MCF 10A (cell line): Measurements from ENCODE around the gene IL16. TPM values are rescaled to one million over a fixed set of nuclear protein-coding genes. Genes with fewer than 3 reads are reported as not detected.

Experiments
- BruUV-seq: library from RNA; stranded (reverse); fragments of 400-500 nt; replicated peaks from 2 replicates; lab custom pipeline; 2021; lab: Mats Ljungman, UMichigan
- CTCF ChIA-PET: fragments of 300-600 bp; sonication (Branson Sonifier 250); formaldehyde crosslinking; extraction: SDS; loops from one replicate; lab custom pipeline; 2021; ENCODE audit warnings: antibody characterized with exemption, inconsistent platforms; lab: Yijun Ruan, JAX
- POLR2A ChIA-PET: fragments of 300-600, 350-650 bp; sonication (Branson Sonifier 250); formaldehyde crosslinking; extraction: SDS; loops from one replicate; lab custom pipeline; 2020; ENCODE audit warnings: antibody characterized with exemption, inconsistent platforms; lab: Yijun Ruan, JAX
- DNase-seq: peaks from one replicate; pipeline ENCODE4 v3.0.0-alpha.2; 2018; ENCODE audit not compliant: unreplicated experiment
- H3K27ac Mint-ChIP-seq: one replicate; pipeline ENCODE4 v1.8.0; 2022; ENCODE audit warnings: mild to moderate bottlenecking, low read depth, mixed read lengths; ENCODE audit not compliant: unreplicated experiment
- H3K27me3 Mint-ChIP-seq: one replicate; pipeline ENCODE4 v1.8.0; 2022; ENCODE audit warnings: mixed read lengths; ENCODE audit not compliant: insufficient read depth, unreplicated experiment
- H3K36me3 Mint-ChIP-seq: one replicate; pipeline ENCODE4 v1.8.0; 2022; ENCODE audit warnings: mild to moderate bottlenecking, moderate library complexity, mixed read lengths; ENCODE audit not compliant: insufficient read depth, unreplicated experiment
- H3K4me1 Mint-ChIP-seq: one replicate; pipeline ENCODE4 v1.8.0; 2022; ENCODE audit warnings: mixed read lengths; ENCODE audit not compliant: insufficient read depth, unreplicated experiment
- H3K4me3 Mint-ChIP-seq: one replicate; pipeline ENCODE4 v1.8.0; 2022; ENCODE audit warnings: mild to moderate bottlenecking, moderate library complexity, mixed read lengths; ENCODE audit not compliant: unreplicated experiment
- H3K9me3 Mint-ChIP-seq: one replicate; pipeline ENCODE4 v1.8.0; 2022; ENCODE audit warnings: mixed read lengths; ENCODE audit not compliant: unreplicated experiment
- intact Hi-C: fragments of 100-400 bp; cut with micrococcal nuclease; formaldehyde crosslinking; loops from 2 replicates; pipeline ENCODE4 v1.14.1; 2022
- total RNA-seq: library from RNA; stranded (reverse); gene quantifications from 2 replicates; pipeline ENCODE4 v1.2.3, GENCODE V29; 2022
- TF ChIP-seq, protein P1 (sequence below): fragments of 200-600 bp; IDR thresholded peaks from one replicate; pipeline ENCODE4 v1.8.0; 2022; ENCODE audit warnings: antibody characterized with exemption, mild to moderate bottlenecking; ENCODE audit not compliant: unreplicated experiment

The IL16 gene
- total RNA-seq, 1 experiment from 2014 or later, result 0.72 TPM

DNA sequence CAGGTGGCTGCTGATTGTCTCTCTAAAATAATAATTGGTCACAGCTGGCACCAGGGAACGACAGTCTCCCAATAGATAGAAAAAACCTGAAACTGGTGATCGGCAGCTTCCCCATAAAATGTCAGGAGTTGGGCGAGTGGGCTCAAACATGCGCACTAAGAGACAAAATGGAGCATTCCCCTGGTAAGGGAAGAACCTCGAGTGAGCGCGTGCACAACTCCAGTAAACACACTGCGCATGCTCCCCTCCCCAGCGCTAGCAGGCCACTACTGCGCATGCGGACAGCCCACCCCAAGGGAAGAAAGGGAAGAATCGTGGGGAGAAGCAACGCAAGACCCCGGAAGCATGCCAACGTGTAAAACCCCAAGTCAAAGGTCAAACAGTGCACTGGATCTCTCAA, 134.9 kb downstream of the IL16 start:
- no peak for DNase-seq
- H3K27ac Mint-ChIP-seq, result no peak overlapping the region
- TF ChIP-seq, protein P1, sequence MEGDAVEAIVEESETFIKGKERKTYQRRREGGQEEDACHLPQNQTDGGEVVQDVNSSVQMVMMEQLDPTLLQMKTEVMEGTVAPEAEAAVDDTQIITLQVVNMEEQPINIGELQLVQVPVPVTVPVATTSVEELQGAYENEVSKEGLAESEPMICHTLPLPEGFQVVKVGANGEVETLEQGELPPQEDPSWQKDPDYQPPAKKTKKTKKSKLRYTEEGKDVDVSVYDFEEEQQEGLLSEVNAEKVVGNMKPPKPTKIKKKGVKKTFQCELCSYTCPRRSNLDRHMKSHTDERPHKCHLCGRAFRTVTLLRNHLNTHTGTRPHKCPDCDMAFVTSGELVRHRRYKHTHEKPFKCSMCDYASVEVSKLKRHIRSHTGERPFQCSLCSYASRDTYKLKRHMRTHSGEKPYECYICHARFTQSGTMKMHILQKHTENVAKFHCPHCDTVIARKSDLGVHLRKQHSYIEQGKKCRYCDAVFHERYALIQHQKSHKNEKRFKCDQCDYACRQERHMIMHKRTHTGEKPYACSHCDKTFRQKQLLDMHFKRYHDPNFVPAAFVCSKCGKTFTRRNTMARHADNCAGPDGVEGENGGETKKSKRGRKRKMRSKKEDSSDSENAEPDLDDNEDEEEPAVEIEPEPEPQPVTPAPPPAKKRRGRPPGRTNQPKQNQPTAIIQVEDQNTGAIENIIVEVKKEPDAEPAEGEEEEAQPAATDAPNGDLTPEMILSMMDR, result no peak
- peaks cover 6% of the 10 kb centered on the region for H3K4me1 Mint-ChIP-seq
- H3K9me3 Mint-ChIP-seq, result no peaks in the 10 kb centered on the region
- intact Hi-C loops, result no loop called here
- no peak overlapping the region for H3K4me3 Mint-ChIP-seq
- no peaks in the 10 kb centered on the region for H3K27me3 Mint-ChIP-seq
- BruUV-seq, result no TSS peak
- ChIA-PET POLR2A (interaction anchor here (0.7 kb wide), 1 partner anchor 589 kb away, joined by 3 read pairs; no protein-coding TSS in a partner anchor), CTCF (interaction anchor here (1.1 kb wide), 1 partner anchor 56 kb away, joined by 7 read pairs; no protein-coding TSS in a partner anchor)
- no peaks in the 10 kb centered on the region for H3K36me3 Mint-ChIP-seq

DNA sequence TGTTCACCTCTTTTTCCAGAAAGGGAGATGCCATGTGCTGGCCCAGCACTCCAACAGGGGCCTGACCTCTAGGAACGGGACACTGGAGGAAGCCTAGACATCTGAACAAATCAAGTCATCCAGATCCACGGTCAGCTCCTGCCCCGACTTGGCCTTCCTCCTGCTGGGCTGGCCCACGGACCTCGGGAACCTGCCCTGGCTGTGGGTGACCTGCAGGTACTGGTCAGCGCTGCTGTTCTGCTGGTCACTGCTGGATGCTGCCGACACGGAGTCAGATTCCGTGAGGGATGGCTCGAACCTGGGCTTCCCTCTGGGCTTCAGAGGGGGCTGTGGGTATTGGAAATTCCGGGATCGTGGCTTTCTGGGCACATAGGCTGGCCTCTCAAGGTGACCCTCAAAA, 135.6 kb downstream of the IL16 start:
- ChIA-PET CTCF (interaction anchor here (1.1 kb wide), 1 partner anchor 57 kb away, joined by 7 read pairs; no protein-coding TSS in a partner anchor), POLR2A (interaction anchor here (0.7 kb wide), 1 partner anchor 588 kb away, joined by 3 read pairs; no protein-coding TSS in a partner anchor)
- TF ChIP-seq, protein P1, result no peak
- no peak overlapping the region for H3K4me3 Mint-ChIP-seq
- BruUV-seq, result no TSS peak
- no peak for DNase-seq
- intact Hi-C loops, result no loop called here
- H3K9me3 Mint-ChIP-seq, result no peaks in the 10 kb centered on the region
- peaks cover 6% of the 10 kb centered on the region for H3K4me1 Mint-ChIP-seq
- no peaks in the 10 kb centered on the region for H3K27me3 Mint-ChIP-seq
- H3K27ac Mint-ChIP-seq, result no peak overlapping the region
- H3K36me3 Mint-ChIP-seq, result no peaks in the 10 kb centered on the region

DNA sequence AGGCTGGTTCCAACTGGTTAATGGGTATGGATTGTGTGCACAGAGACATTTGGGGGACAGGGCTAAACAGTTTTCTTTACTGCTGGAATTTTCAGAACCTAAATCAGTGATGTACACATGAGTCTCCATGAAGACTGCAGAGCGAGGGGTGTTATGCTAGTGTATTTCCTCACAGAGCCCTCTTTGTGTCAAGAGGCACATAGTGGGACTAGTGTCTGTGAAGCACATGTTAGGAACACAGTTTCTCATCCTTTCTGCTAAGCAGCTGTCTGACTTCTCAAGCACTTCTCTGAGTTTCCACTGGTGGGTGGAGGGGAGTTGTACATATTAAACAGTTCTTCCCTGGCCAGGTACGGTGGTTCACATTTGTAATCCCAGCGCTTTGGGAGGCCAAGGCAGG, 136.7 kb downstream of the IL16 start:
- Mint-ChIP-seq H3K4me3 (no peak overlapping the region), H3K4me1 (peaks cover 7% of the 10 kb centered on the region), H3K36me3 (no peaks in the 10 kb centered on the region), H3K27me3 (no peaks in the 10 kb centered on the region), H3K9me3 (no peaks in the 10 kb centered on the region), H3K27ac (no peak overlapping the region)
- no TSS peak for BruUV-seq
- ChIA-PET POLR2A (no interaction called here), CTCF (no interaction called here)
- intact Hi-C loops, result no loop called here
- DNase-seq, result no peak
- TF ChIP-seq, protein P1, result no peak

DNA sequence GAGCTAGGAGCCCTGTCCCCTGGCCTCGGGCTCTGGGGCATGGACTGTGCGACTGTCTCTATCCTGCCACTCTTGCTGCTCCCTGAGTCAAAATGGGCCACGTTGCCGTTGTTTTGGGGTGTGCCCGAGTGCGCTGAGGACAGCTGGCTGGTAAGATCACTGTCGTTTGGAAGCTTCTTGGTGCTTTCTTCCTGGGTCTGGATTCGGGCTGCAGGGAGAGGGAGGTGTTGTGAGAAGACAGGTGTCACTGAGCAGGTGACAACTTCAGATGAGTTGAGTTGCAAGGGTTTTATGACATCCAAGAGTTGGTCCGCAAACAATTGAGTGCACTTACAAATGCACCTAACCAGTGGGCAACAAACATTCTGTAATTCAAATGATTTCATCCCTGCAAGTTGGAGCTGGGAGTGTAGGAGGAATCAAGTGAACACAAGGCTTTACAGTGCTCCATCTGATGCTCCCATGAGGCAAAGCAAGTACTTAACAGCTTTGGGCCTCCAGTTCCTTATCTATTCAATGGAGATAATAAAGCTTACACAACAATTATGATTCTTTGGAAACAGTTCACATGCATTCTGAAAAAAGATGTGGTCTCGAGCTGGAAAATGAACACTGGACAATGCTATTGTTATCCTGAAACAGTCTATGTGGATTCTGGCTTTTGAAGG, 138.2 kb downstream of the IL16 start:
- no peak overlapping the region for H3K4me3 Mint-ChIP-seq
- H3K36me3 Mint-ChIP-seq, result no peaks in the 10 kb centered on the region
- H3K27ac Mint-ChIP-seq, result no peak overlapping the region
- POLR2A ChIA-PET, result interaction anchor here (0.6 to 1.1 kb wide), 4 partner anchors 10 to 32 kb away, joined by 3 to 5 read pairs (median 3); partner anchors contain the start of gene STARD5
- CTCF ChIA-PET, result interaction anchor here (0.7 to 3.2 kb wide), 9 partner anchors 8 to 885 kb away, joined by 3 to 12 read pairs (median 4); partner anchors contain the start of gene STARD5
- H3K4me1 Mint-ChIP-seq, result peaks cover 22% of the 10 kb centered on the region
- TF ChIP-seq, protein P1, result no peak
- H3K27me3 Mint-ChIP-seq, result no peaks in the 10 kb centered on the region
- intact Hi-C loops, result no loop called here
- no peaks in the 10 kb centered on the region for H3K9me3 Mint-ChIP-seq
- DNase-seq, result no peak
- BruUV-seq, result no TSS peak
